OCI-LY7 (cell line): ENCODE measurements around the gene ARHGEF19.

Experiments used
- EZH2phosphoT487 ChIP-seq: fragments of 200-600 bp; sonication (generic); IDR thresholded peaks from 2 replicates; pipeline ENCODE4 v1.6.1; 2018; ENCODE audit warnings: low read depth, borderline replicate concordance, mild to moderate bottlenecking, mixed run types, antibody characterized with exemption, low read length, moderate library complexity, mixed read lengths
- TF ChIP-seq, protein P1 (sequence below): fragments of 200-600 bp; sonication (generic); conservative IDR thresholded peaks from 2 replicates; pipeline ENCODE4 v1.5.1; 2014; ENCODE audit warnings: mild to moderate bottlenecking, antibody characterized with exemption, low read length, moderate library complexity, mixed read lengths

DNA sequence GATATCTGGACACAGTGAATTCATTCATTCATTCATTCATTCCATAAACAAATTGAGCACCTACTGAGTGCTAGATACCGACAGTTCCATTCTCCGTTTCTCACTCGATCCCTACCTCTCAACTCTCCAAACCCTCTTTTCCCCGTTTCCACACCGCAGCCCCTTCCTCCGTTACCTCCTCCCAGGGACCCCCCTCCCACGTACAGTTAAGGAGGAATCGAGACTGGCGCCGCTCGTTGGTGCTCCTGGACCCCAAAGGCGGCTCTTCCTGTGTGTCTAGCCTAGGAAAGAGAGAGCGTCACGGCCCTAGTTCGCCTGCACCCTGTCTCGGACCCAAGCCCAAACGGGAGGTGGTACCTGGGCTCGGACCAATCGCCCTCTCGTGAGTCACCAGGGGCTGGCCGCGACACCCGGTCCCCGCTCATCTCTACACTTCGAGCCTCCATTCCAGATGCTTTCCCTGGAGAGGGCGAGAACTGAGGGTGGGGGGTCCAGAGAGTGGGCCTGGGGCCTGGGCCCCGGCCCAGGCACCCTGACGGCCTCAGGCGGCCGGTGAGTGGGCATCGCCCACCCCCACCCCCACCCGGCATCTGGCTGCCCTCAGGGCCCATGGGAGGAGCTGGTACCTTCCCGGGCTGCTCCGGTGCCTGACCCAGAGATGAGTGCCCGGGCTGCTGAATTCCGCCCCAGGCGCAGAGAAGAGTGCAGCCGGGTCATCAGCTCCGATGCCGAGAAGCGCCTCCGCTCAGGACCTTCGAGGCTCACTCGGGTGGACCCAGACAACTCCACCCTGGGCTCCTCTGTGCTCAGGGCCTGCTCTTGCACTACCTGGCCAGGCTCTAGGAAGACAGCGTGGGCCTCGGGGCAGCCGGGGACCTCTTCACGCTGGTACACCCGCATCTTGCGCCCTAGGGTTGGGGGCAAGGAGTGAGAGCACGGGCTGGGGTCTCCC is 4.9 kb downstream of the ARHGEF19 start:
- TF ChIP-seq, protein P1, sequence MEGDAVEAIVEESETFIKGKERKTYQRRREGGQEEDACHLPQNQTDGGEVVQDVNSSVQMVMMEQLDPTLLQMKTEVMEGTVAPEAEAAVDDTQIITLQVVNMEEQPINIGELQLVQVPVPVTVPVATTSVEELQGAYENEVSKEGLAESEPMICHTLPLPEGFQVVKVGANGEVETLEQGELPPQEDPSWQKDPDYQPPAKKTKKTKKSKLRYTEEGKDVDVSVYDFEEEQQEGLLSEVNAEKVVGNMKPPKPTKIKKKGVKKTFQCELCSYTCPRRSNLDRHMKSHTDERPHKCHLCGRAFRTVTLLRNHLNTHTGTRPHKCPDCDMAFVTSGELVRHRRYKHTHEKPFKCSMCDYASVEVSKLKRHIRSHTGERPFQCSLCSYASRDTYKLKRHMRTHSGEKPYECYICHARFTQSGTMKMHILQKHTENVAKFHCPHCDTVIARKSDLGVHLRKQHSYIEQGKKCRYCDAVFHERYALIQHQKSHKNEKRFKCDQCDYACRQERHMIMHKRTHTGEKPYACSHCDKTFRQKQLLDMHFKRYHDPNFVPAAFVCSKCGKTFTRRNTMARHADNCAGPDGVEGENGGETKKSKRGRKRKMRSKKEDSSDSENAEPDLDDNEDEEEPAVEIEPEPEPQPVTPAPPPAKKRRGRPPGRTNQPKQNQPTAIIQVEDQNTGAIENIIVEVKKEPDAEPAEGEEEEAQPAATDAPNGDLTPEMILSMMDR, result no peak
- TF ChIP-seq EZH2phosphoT487, result no peak
